DOHH2 (cell line): ENCODE data around the gene SPRN.
"Not testable (repeated sequence)": the region's sequence is repeated elsewhere in the genome, so short reads cannot be mapped to it uniquely, and the experiment has no call there.

Source experiments
- H3F3A ChIP-seq: fragments of 200-600 bp; sonication (generic), shearing (Covaris generic); 2 replicates; pipeline ENCODE4 v1.6.0; 2016; ENCODE audit warnings: antibody characterized with exemption, mild to moderate bottlenecking; ENCODE audit not compliant: control insufficient read depth, insufficient read depth
- H3K27ac ChIP-seq: fragments of 200-600 bp; sonication (generic); 2 replicates; pipeline ENCODE4 v1.5.1; 2014; ENCODE audit warnings: low read depth, mild to moderate bottlenecking, low read length, moderate library complexity
- H3K27me3 ChIP-seq: fragments of 200-600 bp; sonication (generic); 2 replicates; pipeline ENCODE4 v1.6.1; 2014; ENCODE audit warnings: mild to moderate bottlenecking, low read length, mixed read lengths; ENCODE audit not compliant: control insufficient read depth
- H3K36me3 ChIP-seq: fragments of 200-600 bp; sonication (generic); 2 replicates; pipeline ENCODE4 v1.6.1; 2014; ENCODE audit warnings: mild to moderate bottlenecking, low read length, moderate library complexity, mixed read lengths; ENCODE audit not compliant: control insufficient read depth
- H3K4me1 ChIP-seq: fragments of 200-600 bp; sonication (generic); 2 replicates; pipeline ENCODE4 v1.6.1; 2014; ENCODE audit warnings: mild to moderate bottlenecking, low read length, mixed read lengths; ENCODE audit not compliant: control insufficient read depth
- H3K4me2 ChIP-seq: fragments of 200-600 bp; sonication (generic); 2 replicates; pipeline ENCODE4 v1.6.0; 2014; ENCODE audit warnings: mild to moderate bottlenecking, low read length, moderate library complexity
- H3K4me3 ChIP-seq: fragments of 200-600 bp; sonication (generic); 2 replicates; pipeline ENCODE4 v1.5.1; 2014; ENCODE audit warnings: mild to moderate bottlenecking, low read length, mixed read lengths
- H3K79me2 ChIP-seq: fragments of 200-600 bp; sonication (generic); 2 replicates; pipeline ENCODE4 v1.6.1; 2014; ENCODE audit warnings: mild to moderate bottlenecking, low read length, mixed read lengths; ENCODE audit not compliant: control insufficient read depth
- H3K9me2 ChIP-seq: fragments of 200-600 bp; sonication (generic); replicated peaks from 2 replicates; pipeline ENCODE4 v1.6.1; 2014; ENCODE audit warnings: mild to moderate bottlenecking, low read length, mixed read lengths; ENCODE audit not compliant: control insufficient read depth
- H3K9me3 ChIP-seq: fragments of 200-600 bp; sonication (generic); 2 replicates; pipeline ENCODE4 v1.6.1; 2014; ENCODE audit warnings: antibody characterized with exemption, low read length, mixed read lengths; ENCODE audit not compliant: control insufficient read depth, insufficient read depth
- H4K20me1 ChIP-seq: fragments of 200-600 bp; sonication (generic); 2 replicates; pipeline ENCODE4 v1.6.0; 2014; ENCODE audit warnings: low read depth, mild to moderate bottlenecking, antibody characterized with exemption, low read length, moderate library complexity; ENCODE audit not compliant: control insufficient read depth, insufficient read depth
- EZH2phosphoT487 ChIP-seq: fragments of 200-600 bp; sonication (generic); IDR thresholded peaks from 2 replicates; pipeline ENCODE4 v1.6.1; 2017; ENCODE audit warnings: borderline replicate concordance, mild to moderate bottlenecking, antibody characterized with exemption, low read length, moderate library complexity, mixed read lengths
- TF ChIP-seq, protein P1 (sequence below): fragments of 200-600 bp; sonication (generic); IDR thresholded peaks from one replicate; pipeline ENCODE4 v1.5.1; 2014; ENCODE audit warnings: antibody characterized with exemption, mild to moderate bottlenecking, low read depth, low read length; ENCODE audit not compliant: poor library complexity, severe bottlenecking

SPRN gene

DNA sequence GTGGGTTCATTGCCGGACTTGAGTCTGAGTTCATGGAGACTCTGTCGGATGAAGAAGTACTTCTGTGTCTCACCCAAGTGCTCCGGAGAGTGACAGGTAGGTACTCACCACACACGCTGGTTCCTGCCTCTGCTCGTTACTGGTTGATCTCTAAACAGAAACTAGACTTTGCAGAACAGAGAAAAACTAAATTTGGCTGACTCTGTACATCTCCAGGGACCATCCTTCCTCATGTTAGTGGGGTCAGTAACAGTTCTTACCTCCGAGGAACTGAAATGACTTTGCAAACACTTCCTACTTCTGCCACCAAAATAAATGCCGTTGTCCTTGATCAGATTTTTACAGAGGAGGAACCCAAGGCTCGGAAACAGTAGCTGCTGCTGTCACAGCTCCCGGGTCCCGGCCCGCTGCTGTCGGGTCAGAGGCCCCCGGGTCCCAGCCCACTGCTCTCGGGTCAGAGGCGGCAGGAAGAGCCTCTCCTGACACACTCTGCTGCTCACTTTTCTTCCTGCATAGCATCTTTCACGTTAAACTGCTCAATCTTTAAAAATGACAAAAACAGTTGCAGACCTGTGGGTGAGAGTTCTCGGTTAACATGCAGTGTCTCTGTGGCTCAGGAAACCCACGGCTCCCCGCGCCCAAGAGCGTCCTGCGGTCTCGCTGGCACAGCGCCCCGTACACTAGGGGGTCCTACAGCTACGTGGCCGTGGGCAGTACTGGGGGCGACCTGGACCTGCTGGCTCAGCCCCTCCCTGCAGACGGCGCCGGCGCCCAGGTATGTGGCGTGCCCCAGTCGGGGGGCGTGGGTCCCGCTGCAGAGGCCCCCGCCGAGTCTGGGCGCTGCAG lies 35.2 kb downstream of the SPRN start:
- Histone ChIP-seq H3K79me2 (peaks cover 8% of the 10 kb centered on the region), H3K27me3 (no peaks in the 10 kb centered on the region), H3K36me3 (peaks cover 21% of the 10 kb centered on the region), H4K20me1 (no peaks in the 10 kb centered on the region), H3K9me2 (no peaks in the 10 kb centered on the region), H3F3A (peaks cover 17% of the 10 kb centered on the region), H3K9me3 (no peaks in the 10 kb centered on the region), H3K27ac (peak overlapping the region; percentile 97), H3K4me1 (peaks cover 56% of the 10 kb centered on the region), H3K4me2 (peak overlapping the region; percentile 84), H3K4me3 (peak overlapping the region; percentile 83)
- TF ChIP-seq, protein P1, sequence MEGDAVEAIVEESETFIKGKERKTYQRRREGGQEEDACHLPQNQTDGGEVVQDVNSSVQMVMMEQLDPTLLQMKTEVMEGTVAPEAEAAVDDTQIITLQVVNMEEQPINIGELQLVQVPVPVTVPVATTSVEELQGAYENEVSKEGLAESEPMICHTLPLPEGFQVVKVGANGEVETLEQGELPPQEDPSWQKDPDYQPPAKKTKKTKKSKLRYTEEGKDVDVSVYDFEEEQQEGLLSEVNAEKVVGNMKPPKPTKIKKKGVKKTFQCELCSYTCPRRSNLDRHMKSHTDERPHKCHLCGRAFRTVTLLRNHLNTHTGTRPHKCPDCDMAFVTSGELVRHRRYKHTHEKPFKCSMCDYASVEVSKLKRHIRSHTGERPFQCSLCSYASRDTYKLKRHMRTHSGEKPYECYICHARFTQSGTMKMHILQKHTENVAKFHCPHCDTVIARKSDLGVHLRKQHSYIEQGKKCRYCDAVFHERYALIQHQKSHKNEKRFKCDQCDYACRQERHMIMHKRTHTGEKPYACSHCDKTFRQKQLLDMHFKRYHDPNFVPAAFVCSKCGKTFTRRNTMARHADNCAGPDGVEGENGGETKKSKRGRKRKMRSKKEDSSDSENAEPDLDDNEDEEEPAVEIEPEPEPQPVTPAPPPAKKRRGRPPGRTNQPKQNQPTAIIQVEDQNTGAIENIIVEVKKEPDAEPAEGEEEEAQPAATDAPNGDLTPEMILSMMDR, result peak; percentile 38
- no peak for TF ChIP-seq EZH2phosphoT487

DNA sequence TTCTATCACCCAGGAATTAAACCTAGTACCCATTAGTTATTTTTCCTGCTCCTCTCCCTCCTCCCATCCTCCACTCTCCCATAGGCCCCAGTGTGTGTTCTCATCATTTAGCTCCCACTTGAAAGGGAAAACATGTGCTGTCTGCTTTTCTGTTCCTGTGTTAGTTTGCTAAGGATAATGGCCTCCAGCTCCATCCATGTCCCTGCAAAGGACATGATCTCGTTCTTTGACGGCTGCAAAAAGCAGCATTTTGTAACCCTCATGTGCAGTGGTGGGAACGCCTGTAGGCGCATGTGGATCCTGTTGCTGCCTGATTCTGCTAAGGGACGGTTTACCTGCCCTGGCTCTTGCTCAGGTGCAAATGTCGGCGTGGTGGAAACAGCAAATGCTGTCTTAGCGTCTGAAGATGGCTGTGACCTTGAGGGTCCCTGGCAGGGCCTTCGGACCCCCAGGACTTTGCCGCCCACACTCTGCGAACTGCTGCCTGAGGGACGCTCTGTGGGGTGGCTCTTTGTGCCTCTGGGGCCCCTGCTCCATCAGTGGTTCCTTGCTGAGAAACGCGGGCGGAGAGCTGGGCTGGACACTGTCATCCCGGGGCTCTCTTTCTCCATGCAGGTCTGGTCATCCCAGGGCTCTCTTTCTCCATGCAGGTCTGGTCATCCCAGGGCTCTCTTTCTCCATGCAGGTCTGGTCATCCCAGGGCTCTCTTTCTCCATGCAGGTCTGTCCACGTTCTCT lies 36.0 kb downstream of the SPRN start:
- Histone ChIP-seq H3K4me1 (peaks cover 54% of the 10 kb centered on the region), H3K36me3 (peaks cover 21% of the 10 kb centered on the region), H3K4me3 (peak overlapping the region; percentile 83), H3K9me3 (no peaks in the 10 kb centered on the region), H3F3A (peaks cover 17% of the 10 kb centered on the region), H3K4me2 (peak overlapping the region; percentile 84), H3K79me2 (peaks cover 6% of the 10 kb centered on the region), H4K20me1 (no peaks in the 10 kb centered on the region), H3K27ac (peak overlapping the region; percentile 97), H3K27me3 (no peaks in the 10 kb centered on the region), H3K9me2 (no peaks in the 10 kb centered on the region)
- TF ChIP-seq, protein P1, result no peak
- TF ChIP-seq EZH2phosphoT487, result no peak

DNA sequence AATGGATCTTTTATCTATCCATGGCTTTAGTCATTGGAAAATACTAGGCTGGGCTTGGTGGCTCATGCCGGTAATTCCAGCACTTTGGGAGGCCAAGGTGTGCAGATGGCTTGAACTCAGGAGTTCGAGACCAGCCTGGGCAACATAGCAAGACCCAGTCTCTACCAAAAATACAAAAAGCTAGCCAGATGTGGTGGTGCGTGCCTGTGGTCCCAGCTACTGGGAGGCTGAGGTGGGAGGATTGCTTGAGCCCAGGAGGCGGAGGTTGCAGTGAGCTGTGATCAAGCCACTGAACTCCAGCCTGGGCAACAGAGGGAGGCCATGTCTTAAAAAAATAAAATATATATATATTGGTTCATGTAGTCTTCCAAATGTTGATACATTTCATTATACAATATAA lies 37.5 kb downstream of the SPRN start:
- H3K9me3 ChIP-seq, H3K9me2 ChIP-seq, H3K4me3 ChIP-seq, H3K27me3 ChIP-seq, H4K20me1 ChIP-seq, H3K79me2 ChIP-seq, H3K27ac ChIP-seq, H3K4me2 ChIP-seq: not testable (repeated sequence)
- H3K36me3 ChIP-seq, result peaks cover 21% of the 10 kb centered on the region
- peaks cover 17% of the 10 kb centered on the region for H3F3A ChIP-seq
- peaks cover 39% of the 10 kb centered on the region for H3K4me1 ChIP-seq

DNA sequence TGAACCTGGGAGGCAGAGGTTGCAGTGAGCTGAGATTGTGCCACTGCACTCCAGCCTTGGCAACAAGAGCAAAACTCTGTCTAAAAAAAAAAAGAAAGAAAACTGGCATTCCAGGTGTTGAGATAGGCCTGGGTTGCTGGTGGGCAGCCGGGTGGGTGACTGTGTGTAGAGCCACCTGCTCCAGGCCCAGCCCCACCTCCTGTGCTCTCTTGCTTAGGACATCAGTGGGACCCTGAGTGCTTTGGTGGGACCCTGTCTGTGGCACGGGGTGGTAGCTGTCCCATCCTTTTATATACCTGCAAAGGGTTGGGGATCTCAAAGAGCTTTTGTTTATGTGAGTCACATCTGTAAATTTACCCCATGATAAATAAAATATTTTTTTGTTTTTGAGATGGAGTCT lies 39.2 kb downstream of the SPRN start:
- TF ChIP-seq, protein P1, result no peak
- TF ChIP-seq EZH2phosphoT487, result no peak
- Histone ChIP-seq H3K9me3 (no peaks in the 10 kb centered on the region), H3K27ac (no peak overlapping the region), H3K9me2 (no peaks in the 10 kb centered on the region), H3F3A (peaks cover 12% of the 10 kb centered on the region), H3K27me3 (peaks cover 2% of the 10 kb centered on the region; the same call in 1 of the 2 replicates), H3K79me2 (peaks cover 6% of the 10 kb centered on the region), H3K4me3 (no peak overlapping the region), H3K36me3 (peaks cover 11% of the 10 kb centered on the region), H4K20me1 (no peaks in the 10 kb centered on the region), H3K4me1 (peaks cover 22% of the 10 kb centered on the region), H3K4me2 (no peak overlapping the region)
